BLaER1 treated with 17β-estradiol and CSF1 and Interleukin-3, amounts not matched to agents 10 nM and 100 nM (cell line): ENCODE measurements around the gene RANBP3.

Source experiments
- H3K27ac ChIP-seq, 11 experiments: shearing (Covaris generic); formaldehyde crosslinking; 2 replicates each; pipeline ENCODE4 v1.8.1; 2022
- H3K27me3 ChIP-seq, 11 experiments: shearing (Covaris generic); formaldehyde crosslinking; 2 replicates each; pipeline ENCODE4 v1.8.1; 2022
- H3K36me3 ChIP-seq, 11 experiments: shearing (Covaris generic); formaldehyde crosslinking; 2 replicates each; pipeline ENCODE4 v1.8.1; 2022
- H3K4me1 ChIP-seq, 10 experiments: shearing (Covaris generic); formaldehyde crosslinking; 2 replicates each; pipeline ENCODE4 v1.8.1; 2022
- H3K4me2 ChIP-seq, 11 experiments: shearing (Covaris generic); formaldehyde crosslinking; 2 replicates each; pipeline ENCODE4 v1.8.1; 2022
- H3K4me3 ChIP-seq, 10 experiments: shearing (Covaris generic); formaldehyde crosslinking; 2 replicates each; pipeline ENCODE4 v1.8.1; 2022
- H3K9ac ChIP-seq, 11 experiments: shearing (Covaris generic); formaldehyde crosslinking; 2 replicates each; pipeline ENCODE4 v1.8.1; 2022
- H3K9me3 ChIP-seq, 11 experiments: shearing (Covaris generic); formaldehyde crosslinking; replicated peaks in 1 of 11; 2 replicates each; pipeline ENCODE4 v1.8.1; 2022
- H4K20me1 ChIP-seq, 11 experiments: shearing (Covaris generic); formaldehyde crosslinking; 2 replicates each; pipeline ENCODE4 v1.8.1; 2022
- Cebpa-rat ChIP-seq, 11 experiments: shearing (Covaris generic); IDR thresholded peaks; 2 replicates each; pipeline ENCODE4 v1.8.1; 2022

Gene RANBP3

DNA sequence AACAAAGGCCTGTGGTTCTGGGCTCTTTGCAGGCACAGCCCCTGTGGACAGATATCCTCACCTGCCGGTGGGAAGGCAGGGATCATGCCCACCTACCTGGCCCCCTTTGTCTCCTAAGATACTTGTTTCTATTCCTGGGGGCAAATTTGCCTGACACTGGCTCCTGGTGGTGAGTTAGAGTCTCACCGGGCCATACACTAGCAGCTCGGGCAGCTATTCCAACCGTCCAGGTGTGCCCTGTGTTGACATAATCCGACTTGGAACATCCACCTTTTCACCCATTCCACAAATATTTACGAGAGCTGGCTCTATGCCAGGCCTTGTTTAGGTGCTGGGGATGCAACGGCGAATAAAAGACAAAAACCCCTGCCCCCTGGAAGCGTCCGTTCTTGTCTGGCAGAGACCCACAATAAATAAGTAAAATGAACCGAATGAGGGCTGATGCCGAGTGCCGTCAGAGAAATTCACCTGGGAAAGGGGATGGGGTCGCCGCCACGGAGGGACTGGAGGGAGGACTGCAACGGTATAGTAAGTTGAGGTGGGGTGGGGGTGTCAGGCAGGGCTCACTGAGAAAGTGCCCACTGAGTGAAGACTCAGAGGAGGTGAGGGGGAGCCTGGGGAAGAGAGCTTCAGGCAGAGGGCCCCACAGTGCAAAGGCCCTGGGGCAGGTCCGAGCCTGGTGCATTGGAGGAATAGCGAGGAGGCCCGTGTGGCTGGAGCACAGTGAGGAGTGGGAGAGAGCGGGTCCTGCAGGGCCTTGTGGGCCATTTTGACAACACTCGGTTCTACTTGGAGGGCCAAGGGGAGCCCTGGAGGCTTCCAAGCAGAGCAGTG, 43.2 kb upstream of the RANBP3 start:
- no peaks in the 10 kb centered on the region for H3K27me3 ChIP-seq
- no peaks in the 10 kb centered on the region for H3K36me3 ChIP-seq
- H3K4me1 ChIP-seq, result peaks cover 40 to 81% (median 69%) of the 10 kb centered on the region in 10 experiments
- H3K27ac ChIP-seq, result peak overlapping the region in 9 of 11 experiments; percentile 64 to 87 (median 80); a peak in 18 of 22 replicates
- peak overlapping the region; percentile 55 to 94 (median 86); a peak in 21 of 22 replicates for H3K4me2 ChIP-seq
- no peaks in the 10 kb centered on the region for H4K20me1 ChIP-seq
- TF ChIP-seq Cebpa-rat (IDR thresholded peaks at IDR 0.05), result no peak
- H3K9ac ChIP-seq, result peak overlapping the region in 10 of 11 experiments; percentile 9 to 73 (median 61); a peak in 17 of 22 replicates
- H3K9me3 ChIP-seq, result no peaks in the 10 kb centered on the region
- H3K4me3 ChIP-seq, result no peak overlapping the region

- Histone ChIP-seq H3K27me3 (no peaks in the 10 kb centered on the region), H3K4me2 (peak overlapping the region; percentile 55 to 94 (median 86)), H3K4me1 (peaks cover 40 to 90% (median 77%) of the 10 kb centered on the region in 10 experiments), H4K20me1 (no peaks in the 10 kb centered on the region), H3K9ac (peak overlapping the region; percentile 13 to 73 (median 56); a peak in 19 of 22 replicates), H3K36me3 (no peaks in the 10 kb centered on the region), H3K4me3 (peak overlapping the region in 3 of 10 experiments; percentile 18 to 45 (median 23); a peak in 3 of 20 replicates), H3K9me3 (no peaks in the 10 kb centered on the region), H3K27ac (peak overlapping the region in 9 of 11 experiments; percentile 64 to 87 (median 80); a peak in 18 of 22 replicates)
- peak in 9 of 11 experiments; percentile 64 to 89 (median 78); a peak in 14 of 22 replicates for TF ChIP-seq Cebpa-rat (IDR thresholded peaks at IDR 0.05)
These were observed 42.4 kb upstream of the RANBP3 start for GRCh38 chr19:6020166-6020882.

GRCh38 chr19:6018786-6019185, 40.8 kb upstream of the RANBP3 start:
- H3K4me1 ChIP-seq, result peaks cover 40 to 95% (median 83%) of the 10 kb centered on the region in 10 experiments
- TF ChIP-seq Cebpa-rat (IDR thresholded peaks at IDR 0.05), result no peak
- peak overlapping the region in 8 of 11 experiments; percentile 15 to 94 (median 64); a peak in 12 of 22 replicates for H3K4me2 ChIP-seq

DNA sequence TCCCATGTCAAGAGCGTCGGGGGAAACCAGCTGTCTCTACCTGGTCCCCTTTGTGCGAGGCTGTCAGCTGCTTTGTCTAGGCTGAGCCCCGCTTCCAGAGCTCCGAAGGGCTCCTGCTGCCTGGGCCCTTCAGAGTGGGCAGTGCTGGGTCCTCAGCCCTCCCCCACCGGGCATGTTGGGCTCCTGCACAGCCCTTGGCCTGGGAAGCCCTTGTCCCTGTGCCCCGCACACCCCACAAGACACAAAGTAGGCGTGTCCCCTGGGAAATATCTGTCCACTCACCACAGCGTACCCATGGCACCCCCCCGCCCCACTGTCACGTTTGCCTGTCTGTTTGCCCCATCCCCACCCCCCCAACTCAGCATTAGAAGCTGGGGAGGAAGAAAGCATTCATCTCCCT, 39.6 kb upstream of the RANBP3 start:
- Histone ChIP-seq H3K4me3 (no peak overlapping the region), H3K9ac (no peak overlapping the region), H3K4me2 (no peak overlapping the region), H3K4me1 (peaks cover 28 to 95% (median 83%) of the 10 kb centered on the region in 10 experiments), H4K20me1 (no peaks in the 10 kb centered on the region), H3K27ac (peak overlapping the region in 7 of 11 experiments; percentile 17 to 86 (median 29); a peak in 8 of 22 replicates), H3K9me3 (no peaks in the 10 kb centered on the region), H3K27me3 (no peaks in the 10 kb centered on the region), H3K36me3 (no peaks in the 10 kb centered on the region)
- TF ChIP-seq Cebpa-rat (IDR thresholded peaks at IDR 0.05), result no peak

More at GRCh38 chr19:6018786-6019185, 40.8 kb upstream of the RANBP3 start:
- Histone ChIP-seq H3K9me3 (no peaks in the 10 kb centered on the region), H4K20me1 (no peaks in the 10 kb centered on the region), H3K4me3 (no peak overlapping the region), H3K36me3 (no peaks in the 10 kb centered on the region), H3K27ac (peak overlapping the region in 9 of 11 experiments; percentile 13 to 84 (median 64); a peak in 15 of 22 replicates), H3K27me3 (no peaks in the 10 kb centered on the region), H3K9ac (peak overlapping the region in 2 of 11 experiments; percentile 7 to 9; a peak in 2 of 22 replicates)

- H3K4me2 ChIP-seq, result peak overlapping the region in 8 of 11 experiments; percentile 68 to 94 (median 84); a peak in 12 of 22 replicates
- no peak overlapping the region for H3K9ac ChIP-seq
- TF ChIP-seq Cebpa-rat (IDR thresholded peaks at IDR 0.05), result 0 out of 22 replicates have a peak, but pooled peaks of 1 of the 11 experiments have one; percentile 6
- peaks cover 17 to 93% (median 79%) of the 10 kb centered on the region in 10 experiments for H3K4me1 ChIP-seq
- H3K36me3 ChIP-seq, result no peaks in the 10 kb centered on the region
- H4K20me1 ChIP-seq, result no peaks in the 10 kb centered on the region
- H3K9me3 ChIP-seq, result no peaks in the 10 kb centered on the region
- H3K27me3 ChIP-seq, result no peaks in the 10 kb centered on the region
- peak overlapping the region in 5 of 11 experiments; percentile 11 to 86 (median 72); a peak in 4 of 22 replicates for H3K27ac ChIP-seq
- H3K4me3 ChIP-seq, result no peak overlapping the region
These were observed 38.1 kb upstream of the RANBP3 start for GRCh38 chr19:6015841-6016545.

GRCh38 chr19:6014551-6015135, 36.7 kb upstream of the RANBP3 start:
- no peaks in the 10 kb centered on the region for H3K9me3 ChIP-seq
- peak overlapping the region in 8 of 11 experiments; percentile 48 to 86 (median 74); a peak in 16 of 22 replicates for H3K27ac ChIP-seq
- peak overlapping the region in 1 of 10 experiments; percentile 3; a peak in 1 of 20 replicates for H3K4me3 ChIP-seq
- H4K20me1 ChIP-seq, result no peaks in the 10 kb centered on the region
- H3K27me3 ChIP-seq, result no peaks in the 10 kb centered on the region
- no peaks in the 10 kb centered on the region for H3K36me3 ChIP-seq
- peak overlapping the region in 9 of 11 experiments; percentile 4 to 73 (median 62); a peak in 14 of 22 replicates for H3K9ac ChIP-seq
- peaks cover 5 to 79% (median 66%) of the 10 kb centered on the region in 10 experiments for H3K4me1 ChIP-seq
- TF ChIP-seq Cebpa-rat (IDR thresholded peaks at IDR 0.05), result no peak
- peak overlapping the region; percentile 12 to 94 (median 78); a peak in 19 of 22 replicates for H3K4me2 ChIP-seq

DNA sequence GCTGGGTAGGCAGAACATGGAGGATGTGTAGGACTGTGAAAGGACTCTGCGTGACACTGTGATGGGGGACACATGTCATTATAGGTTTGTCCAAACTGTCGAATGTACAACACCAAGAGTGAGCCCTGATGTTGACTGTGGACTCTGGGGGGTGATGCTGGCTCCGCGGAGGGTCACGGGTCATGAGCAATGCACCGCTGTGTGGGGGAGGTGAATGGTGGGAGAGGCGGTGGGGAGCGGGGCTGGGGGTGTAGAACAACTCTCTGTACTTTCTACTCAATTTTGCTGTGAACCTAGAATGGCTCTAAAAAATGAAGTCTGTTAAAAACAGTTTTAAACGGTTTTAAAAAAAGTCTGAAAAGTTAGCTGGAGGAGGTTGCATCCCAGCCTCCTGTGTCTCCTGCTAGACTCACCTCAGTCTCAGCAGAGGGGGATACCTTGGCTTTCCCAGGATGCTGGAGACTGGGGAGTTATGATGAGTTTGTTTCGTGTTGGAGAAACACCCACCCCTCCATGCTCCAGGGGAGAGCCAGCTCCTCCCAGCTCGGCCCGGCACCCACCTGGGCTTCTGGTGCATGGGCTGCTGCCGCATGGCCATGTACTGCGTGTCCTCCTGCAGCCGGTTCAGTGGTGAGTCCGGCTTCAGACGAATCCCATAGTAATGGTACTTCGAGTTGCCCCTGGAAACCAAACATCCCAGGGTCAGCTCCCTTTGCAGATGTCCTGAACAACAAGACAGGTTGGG, 34.7 kb upstream of the RANBP3 start:
- TF ChIP-seq Cebpa-rat (IDR thresholded peaks at IDR 0.05), result no peak
- no peaks in the 10 kb centered on the region for H3K9me3 ChIP-seq
- no peaks in the 10 kb centered on the region for H4K20me1 ChIP-seq
- H3K27ac ChIP-seq, result peak overlapping the region in 6 of 11 experiments; percentile 69 to 86 (median 76); a peak in 12 of 22 replicates
- H3K4me3 ChIP-seq, result no peak overlapping the region
- H3K36me3 ChIP-seq, result no peaks in the 10 kb centered on the region
- H3K4me1 ChIP-seq, result peaks cover 3 to 59% (median 50%) of the 10 kb centered on the region in 10 experiments; a peak in 18 of 20 replicates
- H3K4me2 ChIP-seq, result peak overlapping the region in 8 of 11 experiments; percentile 68 to 94 (median 84); a peak in 16 of 22 replicates
- peak overlapping the region in 4 of 11 experiments; percentile 62 to 73 (median 65); a peak in 2 of 22 replicates for H3K9ac ChIP-seq
- H3K27me3 ChIP-seq, result no peaks in the 10 kb centered on the region
